GM12872 (cell line): Measurements from ENCODE around the gene KRTAP2-3.
"Not testable (repeated sequence)": the region's sequence is repeated elsewhere in the genome, so short reads cannot be mapped to it uniquely, and the experiment has no call there.

Source experiments
- TF ChIP-seq, protein P1 (sequence below): IDR thresholded peaks from 3 replicates; pipeline ENCODE4 v1.5.1; 2011; ENCODE audit warnings: low read depth, mild to moderate bottlenecking, low read length, moderate library complexity; ENCODE audit not compliant: insufficient read depth

The KRTAP2-3 gene, protein sequence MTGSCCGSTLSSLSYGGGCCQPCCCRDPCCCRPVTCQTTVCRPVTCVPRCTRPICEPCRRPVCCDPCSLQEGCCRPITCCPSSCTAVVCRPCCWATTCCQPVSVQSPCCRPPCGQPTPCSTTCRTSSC

DNA sequence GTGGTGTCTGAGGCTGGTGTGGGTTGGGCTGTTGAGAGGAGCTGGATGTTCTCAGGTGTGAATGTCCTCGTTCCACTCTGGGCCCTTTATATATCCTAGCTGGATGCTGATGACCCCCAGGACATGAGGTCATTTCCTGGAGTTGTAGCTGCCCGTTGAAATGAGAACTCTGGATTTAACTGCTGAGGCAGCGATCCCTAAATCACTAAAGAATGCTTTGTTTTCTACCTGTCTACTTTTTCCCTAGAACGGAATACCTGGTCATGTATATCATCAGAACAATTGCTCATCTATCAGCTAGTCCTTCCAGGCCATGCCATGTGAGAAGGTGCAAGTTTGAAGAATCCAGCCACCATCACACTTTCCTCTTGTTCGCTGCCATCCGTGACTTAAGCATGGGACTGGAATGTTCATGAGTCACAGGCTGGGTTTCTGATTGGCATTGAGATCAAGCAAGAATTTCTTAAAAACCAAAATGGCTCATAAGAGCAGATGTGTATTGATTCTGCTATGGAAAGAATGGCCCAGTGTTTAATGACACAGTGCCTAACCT, at the start of gene KRTAP2-3:
TSS of gene KRTAP2-3 (minus strand) at position 63 of the 553 bp plus-strand sequence. CDS start 64 bp downstream, outside the sequence.
- TF ChIP-seq, protein P1, sequence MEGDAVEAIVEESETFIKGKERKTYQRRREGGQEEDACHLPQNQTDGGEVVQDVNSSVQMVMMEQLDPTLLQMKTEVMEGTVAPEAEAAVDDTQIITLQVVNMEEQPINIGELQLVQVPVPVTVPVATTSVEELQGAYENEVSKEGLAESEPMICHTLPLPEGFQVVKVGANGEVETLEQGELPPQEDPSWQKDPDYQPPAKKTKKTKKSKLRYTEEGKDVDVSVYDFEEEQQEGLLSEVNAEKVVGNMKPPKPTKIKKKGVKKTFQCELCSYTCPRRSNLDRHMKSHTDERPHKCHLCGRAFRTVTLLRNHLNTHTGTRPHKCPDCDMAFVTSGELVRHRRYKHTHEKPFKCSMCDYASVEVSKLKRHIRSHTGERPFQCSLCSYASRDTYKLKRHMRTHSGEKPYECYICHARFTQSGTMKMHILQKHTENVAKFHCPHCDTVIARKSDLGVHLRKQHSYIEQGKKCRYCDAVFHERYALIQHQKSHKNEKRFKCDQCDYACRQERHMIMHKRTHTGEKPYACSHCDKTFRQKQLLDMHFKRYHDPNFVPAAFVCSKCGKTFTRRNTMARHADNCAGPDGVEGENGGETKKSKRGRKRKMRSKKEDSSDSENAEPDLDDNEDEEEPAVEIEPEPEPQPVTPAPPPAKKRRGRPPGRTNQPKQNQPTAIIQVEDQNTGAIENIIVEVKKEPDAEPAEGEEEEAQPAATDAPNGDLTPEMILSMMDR: no peak

DNA sequence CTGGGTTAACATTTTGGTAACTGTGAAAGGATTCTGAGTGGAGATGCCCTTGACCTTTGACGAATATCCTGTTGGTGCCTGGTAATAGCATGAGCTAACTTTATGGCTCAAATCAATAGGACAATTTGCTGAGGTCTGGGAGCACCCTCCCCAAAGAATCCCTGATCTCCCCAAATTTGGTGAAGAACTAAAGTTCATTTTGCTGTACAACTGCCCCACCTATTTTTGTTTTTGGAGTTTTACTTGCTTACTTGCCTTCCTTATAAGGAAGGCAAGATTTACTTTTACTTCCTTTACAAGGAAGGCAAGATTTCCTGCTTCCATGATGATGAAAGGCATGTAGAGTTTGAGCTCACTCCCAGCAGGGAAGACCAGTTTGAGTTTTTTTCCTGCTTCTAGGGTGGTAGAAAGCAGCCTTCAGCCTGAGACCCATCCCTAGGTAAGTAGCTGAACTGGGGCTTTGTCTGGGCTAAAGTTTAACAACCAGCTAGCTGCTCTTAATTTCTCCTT, 48.1 kb upstream of the KRTAP2-3 start:
- TF ChIP-seq, protein P1: no peak

DNA sequence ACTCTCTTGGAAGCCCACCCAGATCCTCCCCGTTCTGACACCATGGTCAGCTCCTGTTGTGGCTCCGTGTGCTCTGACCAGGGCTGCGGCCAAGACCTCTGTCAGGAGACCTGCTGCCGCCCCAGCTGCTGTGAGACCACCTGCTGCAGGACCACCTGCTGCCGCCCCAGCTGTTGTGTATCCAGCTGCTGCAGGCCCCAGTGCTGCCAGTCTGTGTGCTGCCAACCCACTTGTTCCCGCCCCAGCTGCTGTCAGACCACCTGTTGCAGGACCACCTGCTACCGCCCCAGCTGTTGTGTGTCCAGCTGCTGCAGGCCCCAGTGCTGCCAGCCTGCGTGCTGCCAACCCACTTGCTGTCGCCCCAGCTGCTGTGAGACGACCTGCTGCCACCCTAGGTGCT, 45.4 kb upstream of the KRTAP2-3 start, which contains the start of gene KRTAP4-9:
TSS of gene KRTAP4-9 (plus strand) at position 43 of the 400 bp plus-strand sequence. CDS start at position 43, 0 bp downstream.
- TF ChIP-seq, protein P1: not testable (repeated sequence)

DNA sequence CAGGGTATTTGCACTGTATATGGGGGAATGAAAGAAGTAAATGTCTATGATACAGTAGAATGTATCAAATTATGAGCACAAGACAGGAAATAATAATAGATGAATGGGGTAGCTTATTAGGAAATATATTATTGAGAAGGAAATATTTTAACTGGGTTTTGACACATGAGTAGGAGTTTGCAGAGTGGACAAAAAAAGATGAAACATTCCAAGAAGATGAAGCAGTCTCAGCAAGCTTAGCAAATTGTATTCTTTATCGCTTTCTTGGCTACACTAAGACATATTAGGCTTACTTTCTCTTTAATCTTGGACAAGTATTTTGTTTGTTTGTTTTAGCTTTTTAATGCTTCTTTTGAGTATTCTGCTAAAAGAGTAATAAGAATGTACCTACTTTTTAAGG, 44.0 kb upstream of the KRTAP2-3 start:
- TF ChIP-seq, protein P1: no peak

DNA sequence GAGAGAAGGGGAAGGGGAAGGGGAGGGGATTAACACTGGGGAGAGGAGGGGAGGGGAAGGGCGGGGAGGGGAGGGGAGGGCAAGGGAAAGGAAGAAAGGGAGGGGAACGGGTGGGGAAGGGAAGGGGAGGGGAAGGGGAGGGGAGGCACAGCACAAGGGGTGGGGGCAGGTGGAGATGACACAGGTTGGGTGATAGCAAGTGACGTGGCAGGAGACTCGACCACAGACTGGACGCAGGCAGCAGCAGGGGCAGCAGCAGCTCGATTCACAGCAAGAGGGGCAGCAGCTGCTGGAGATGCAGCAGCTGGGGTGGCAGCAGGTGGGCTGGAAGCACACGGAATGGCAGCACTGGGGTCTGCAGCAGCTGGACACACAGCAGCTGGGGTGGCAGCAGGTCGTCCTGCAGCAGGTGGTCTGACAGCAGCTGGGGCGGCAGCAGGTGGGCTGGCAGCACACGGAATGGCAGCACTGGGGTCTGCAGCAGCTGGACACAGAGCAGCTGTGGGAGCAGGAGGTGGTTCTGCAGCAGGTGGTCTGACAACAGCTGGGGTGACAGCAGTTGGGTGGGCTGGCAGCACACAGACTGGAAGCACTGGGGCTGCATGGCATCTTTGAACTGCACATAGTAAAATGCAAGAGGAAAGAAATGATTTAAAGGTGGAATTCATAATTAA, 41.8 kb upstream of the KRTAP2-3 start, which contains the start of gene KRTAP4-16:
TSS of gene KRTAP4-16 (minus strand) at position 624 of the 674 bp plus-strand sequence. CDS start at position 624, 0 bp downstream.
- TF ChIP-seq, protein P1: no peak

DNA sequence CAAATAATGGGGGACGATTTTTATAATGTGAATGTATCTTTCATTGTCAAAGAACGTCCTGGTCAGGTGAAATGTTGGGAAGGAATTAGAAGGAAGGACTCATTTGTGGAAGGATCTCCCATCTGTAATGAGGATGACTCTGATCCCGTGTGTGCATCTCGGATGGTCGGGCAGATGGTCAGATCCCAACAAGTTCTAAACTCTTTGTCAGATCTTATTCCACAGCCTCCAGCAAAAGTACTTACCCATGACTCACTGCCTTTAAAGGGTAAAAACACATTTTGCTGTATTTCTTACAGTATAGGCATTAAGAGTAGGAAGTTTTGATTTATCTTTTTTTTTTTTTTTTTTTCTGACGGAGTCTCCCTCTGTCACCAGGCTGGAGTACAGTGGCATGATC, 38.6 kb upstream of the KRTAP2-3 start:
- TF ChIP-seq, protein P1: no peak

DNA sequence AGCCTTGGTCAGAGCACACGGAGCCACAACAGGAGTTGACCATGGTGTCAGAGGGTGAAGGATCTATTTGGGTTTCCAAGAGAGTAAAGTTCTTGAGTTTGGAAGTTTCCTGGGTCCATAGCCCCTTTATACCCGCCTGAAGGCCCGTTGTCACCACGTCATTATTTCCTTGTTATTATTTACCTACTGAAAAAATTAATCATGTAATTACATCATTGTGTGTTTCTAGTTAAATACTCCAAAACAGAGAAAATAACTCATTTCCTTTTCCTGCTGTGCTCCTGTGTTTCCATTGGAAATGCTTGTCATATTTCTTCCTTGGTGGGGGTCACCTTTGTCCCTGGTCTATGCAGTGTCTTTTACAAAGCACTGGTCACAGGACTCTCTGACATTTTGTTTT, 38.1 kb upstream of the KRTAP2-3 start, which contains the start of gene KRTAP4-8:
TSS of gene KRTAP4-8 (minus strand) at position 101 of the 400 bp plus-strand sequence. CDS start at position 43, 58 bp downstream.
- TF ChIP-seq, protein P1: no peak
